ENCODE data around the gene PRKD2.

PRKD2 gene

DNA sequence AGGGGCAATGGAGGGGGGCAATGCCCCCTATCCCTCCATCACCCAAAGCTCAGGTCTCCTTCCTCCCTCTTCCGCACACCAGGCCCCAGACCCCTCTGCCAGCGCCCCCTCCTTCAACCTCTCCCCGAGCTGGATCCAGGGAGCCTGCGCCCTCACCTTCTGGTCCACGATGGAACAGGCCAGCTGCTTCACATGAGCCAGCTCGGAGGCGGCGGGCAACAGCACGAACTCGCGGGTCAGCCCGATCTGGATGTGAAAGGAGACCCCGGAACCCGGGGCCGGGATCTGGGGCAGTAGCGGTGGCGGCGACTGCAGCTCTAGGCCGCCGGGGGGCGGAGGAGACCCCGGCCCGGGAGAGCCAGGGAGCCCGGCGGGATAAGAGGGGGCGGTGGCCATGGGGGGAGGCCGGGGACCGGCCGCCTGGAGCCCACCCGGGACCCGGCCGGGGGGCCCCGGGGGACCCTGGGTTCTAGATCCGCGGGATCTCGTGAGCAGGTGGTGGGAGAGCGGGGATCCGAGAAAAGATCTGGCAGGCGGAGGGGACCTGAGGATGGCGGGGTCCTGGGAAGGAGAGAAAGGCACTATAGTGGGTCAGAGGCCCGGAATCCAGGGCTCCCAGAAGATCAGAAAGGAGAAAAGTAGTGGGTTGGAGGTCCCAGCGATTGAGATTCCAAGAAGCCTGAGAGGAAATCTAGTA is 791 bp downstream of the PRKD2 start:
- Histone ChIP-seq H2BK5ac (ENCODE audit: low read length) (peak overlapping the region; percentile 87), H2AFZ (ENCODE audit: low read length) (peak overlapping the region; percentile 97), H3K4me3 (ENCODE audit: low read length in 2 of 2) (peak overlapping the region; percentile 71 to 97), H3K23ac (ENCODE audit: low read depth, low read length, poor library complexity) (peak overlapping the region; percentile 80), H3K4me1 (ENCODE audit: control insufficient read depth in 2 of 2, insufficient read depth in 1 of 2, low read depth in 1 of 2, low read length in 2 of 2) (peaks cover 7 to 12% of the 10 kb centered on the region in 2 donors), H3K4me2 (ENCODE audit: insufficient read depth, low read length, poor library complexity, severe bottlenecking) (peak overlapping the region; percentile 78), H4K91ac (ENCODE audit: low read depth, low read length, poor library complexity) (no peak overlapping the region), H3K14ac (ENCODE audit: low read length) (peak overlapping the region; percentile 97), H4K8ac (ENCODE audit: low read depth, low read length) (peak overlapping the region; percentile 43), H3K27me3 (ENCODE audit: control insufficient read depth in 3 of 3, insufficient read depth in 3 of 3, low read depth in 1 of 3, low read length in 3 of 3) (no peaks in the 10 kb centered on the region), H2AK5ac (ENCODE audit: low read depth, low read length) (peak overlapping the region; percentile 89), H2BK12ac (ENCODE audit: low read length) (no peak overlapping the region), H3K27ac (replicated peaks; ENCODE audit: low read length) (peak overlapping the region; percentile 81), H3K9me3 (replicated peaks in 1 of 2; ENCODE audit: control insufficient read depth in 2 of 2, insufficient read depth in 1 of 2, low read depth in 1 of 2, low read length in 2 of 2) (peaks cover 0 to under 1% of the 10 kb centered on the region in 2 donors), H3K79me1 (ENCODE audit: low read depth, low read length) (peaks cover 9% of the 10 kb centered on the region), H3K4ac (ENCODE audit: low read length) (no peak overlapping the region), H3K18ac (ENCODE audit: low read length) (peak overlapping the region; percentile 96), H3K36me3 (replicated peaks in 1 of 2; ENCODE audit: control insufficient read depth in 2 of 2, insufficient read depth in 2 of 2, low read length in 2 of 2) (peaks cover 21 to 40% of the 10 kb centered on the region in 2 donors), H2BK120ac (ENCODE audit: low read depth, low read length) (no peak overlapping the region), H2BK15ac (ENCODE audit: low read length) (peak overlapping the region; percentile 49), H3K9ac (ENCODE audit: low read depth, low read length, poor library complexity) (peak overlapping the region; percentile 97)
- no peak for DNase-seq (ENCODE audit: low spot score)
- no CpG with 5 or more reads among the region's 42 CpGs for WGBS, 2 donors (ENCODE audit: extremely low coverage in 2 of 2, insufficient read length in 2 of 2, insufficient replicate concordance in 1 of 2)

DNA sequence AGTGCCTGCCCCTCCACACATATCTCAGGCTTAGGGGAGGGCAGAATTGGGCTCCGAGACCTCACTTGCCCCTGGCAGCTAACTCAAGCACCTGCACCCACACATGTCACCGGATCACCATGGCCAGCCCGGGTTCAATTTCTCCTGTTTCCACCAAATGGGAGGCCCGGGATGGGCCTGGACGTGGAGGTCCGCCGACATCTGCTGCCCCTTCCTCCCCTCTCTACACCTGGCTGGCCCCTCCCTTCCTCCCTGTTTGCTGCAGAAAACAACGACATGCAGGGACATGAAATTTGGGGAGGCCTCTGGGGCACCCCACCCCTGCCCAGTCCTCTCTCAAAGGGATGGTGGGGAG is 1.3 kb downstream of the PRKD2 start:
- Histone ChIP-seq H3K14ac (ENCODE audit: low read length) (no peak overlapping the region), H2BK5ac (ENCODE audit: low read length) (no peak overlapping the region), H3K27me3 (ENCODE audit: control insufficient read depth in 3 of 3, insufficient read depth in 3 of 3, low read depth in 1 of 3, low read length in 3 of 3) (no peaks in the 10 kb centered on the region), H3K79me1 (ENCODE audit: low read depth, low read length) (peaks cover 13% of the 10 kb centered on the region), H4K91ac (ENCODE audit: low read depth, low read length, poor library complexity) (no peak overlapping the region), H2AFZ (ENCODE audit: low read length) (peak overlapping the region; percentile 97), H3K4ac (ENCODE audit: low read length) (no peak overlapping the region), H2BK12ac (ENCODE audit: low read length) (no peak overlapping the region), H3K18ac (ENCODE audit: low read length) (peak overlapping the region; percentile 96), H4K8ac (ENCODE audit: low read depth, low read length) (no peak overlapping the region), H2BK120ac (ENCODE audit: low read depth, low read length) (no peak overlapping the region), H2AK5ac (ENCODE audit: low read depth, low read length) (peak overlapping the region; percentile 89), H2BK15ac (ENCODE audit: low read length) (peak overlapping the region; percentile 49), H3K36me3 (replicated peaks in 1 of 2; ENCODE audit: control insufficient read depth in 2 of 2, insufficient read depth in 2 of 2, low read length in 2 of 2) (peaks cover 18 to 40% of the 10 kb centered on the region in 2 donors), H3K4me2 (ENCODE audit: insufficient read depth, low read length, poor library complexity, severe bottlenecking) (peak overlapping the region; percentile 78), H3K4me1 (ENCODE audit: control insufficient read depth in 2 of 2, insufficient read depth in 1 of 2, low read depth in 1 of 2, low read length in 2 of 2) (peaks cover 7 to 12% of the 10 kb centered on the region in 2 donors), H3K9me3 (replicated peaks in 1 of 2; ENCODE audit: control insufficient read depth in 2 of 2, insufficient read depth in 1 of 2, low read depth in 1 of 2, low read length in 2 of 2) (peaks cover 0 to 3% of the 10 kb centered on the region in 2 donors), H3K9ac (ENCODE audit: low read depth, low read length, poor library complexity) (peak overlapping the region; percentile 97), H3K4me3 (ENCODE audit: low read length in 2 of 2) (peak overlapping the region; percentile 71 to 97), H3K23ac (ENCODE audit: low read depth, low read length, poor library complexity) (peak overlapping the region; percentile 80), H3K27ac (replicated peaks; ENCODE audit: low read length) (no peak overlapping the region)
- DNase-seq (ENCODE audit: low spot score), result no peak
- no CpG with 5 or more reads among the region's 8 CpGs for WGBS, 2 donors (ENCODE audit: extremely low coverage in 2 of 2, insufficient read length in 2 of 2, insufficient replicate concordance in 1 of 2)

DNA sequence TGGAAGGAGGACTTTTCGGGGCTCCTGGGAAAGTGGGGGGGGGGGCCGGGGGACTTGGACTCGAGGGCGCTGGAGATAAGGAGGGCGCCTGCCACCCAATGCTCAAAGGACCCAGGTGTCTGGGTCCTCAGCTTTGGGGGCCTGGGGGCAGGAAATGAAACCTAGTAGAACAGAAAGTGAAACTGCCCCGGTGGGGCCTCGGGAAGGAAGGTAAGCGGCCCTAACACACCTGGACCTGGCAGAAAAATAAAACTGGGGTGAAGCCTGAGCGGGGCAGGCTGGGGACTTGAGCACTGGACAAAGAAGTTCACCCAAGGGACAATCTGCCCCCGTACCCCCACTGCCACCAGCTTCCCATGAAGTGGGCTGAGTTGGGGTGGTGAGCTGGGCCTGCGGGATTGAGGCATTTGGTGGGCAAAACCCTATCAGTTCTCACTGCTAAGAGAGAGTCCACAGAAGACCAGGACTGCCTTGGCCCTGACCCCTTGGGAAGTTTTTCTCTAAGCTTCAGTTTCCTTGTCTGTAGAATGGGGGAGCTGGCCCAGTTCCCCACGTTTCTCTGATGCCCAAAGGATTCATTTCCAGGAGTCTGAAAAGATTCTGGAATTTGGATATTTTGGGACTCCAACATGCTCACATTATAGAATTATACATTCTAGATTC is 2.3 kb downstream of the PRKD2 start:
- Histone ChIP-seq H2BK12ac (ENCODE audit: low read length) (no peak overlapping the region), H3K27ac (replicated peaks; ENCODE audit: low read length) (no peak overlapping the region), H3K79me1 (ENCODE audit: low read depth, low read length) (peaks cover 13% of the 10 kb centered on the region), H4K8ac (ENCODE audit: low read depth, low read length) (no peak overlapping the region), H3K4ac (ENCODE audit: low read length) (no peak overlapping the region), H2BK15ac (ENCODE audit: low read length) (peak overlapping the region; percentile 26), H3K36me3 (replicated peaks in 1 of 2; ENCODE audit: control insufficient read depth in 2 of 2, insufficient read depth in 2 of 2, low read length in 2 of 2) (peaks cover 13 to 40% of the 10 kb centered on the region in 2 donors), H3K4me2 (ENCODE audit: insufficient read depth, low read length, poor library complexity, severe bottlenecking) (peak overlapping the region; percentile 73), H3K23ac (ENCODE audit: low read depth, low read length, poor library complexity) (peak overlapping the region; percentile 73), H3K18ac (ENCODE audit: low read length) (no peak overlapping the region), H2AK5ac (ENCODE audit: low read depth, low read length) (peak overlapping the region; percentile 92), H2AFZ (ENCODE audit: low read length) (no peak overlapping the region), H3K4me3 (ENCODE audit: low read length in 2 of 2) (peak overlapping the region in 1 of 2 donors; percentile 87), H2BK120ac (ENCODE audit: low read depth, low read length) (no peak overlapping the region), H3K27me3 (ENCODE audit: control insufficient read depth in 3 of 3, insufficient read depth in 3 of 3, low read depth in 1 of 3, low read length in 3 of 3) (no peaks in the 10 kb centered on the region), H2BK5ac (ENCODE audit: low read length) (no peak overlapping the region), H3K9ac (ENCODE audit: low read depth, low read length, poor library complexity) (peak overlapping the region; percentile 77), H3K14ac (ENCODE audit: low read length) (no peak overlapping the region), H3K9me3 (replicated peaks in 1 of 2; ENCODE audit: control insufficient read depth in 2 of 2, insufficient read depth in 1 of 2, low read depth in 1 of 2, low read length in 2 of 2) (peaks cover 0 to 3% of the 10 kb centered on the region in 2 donors), H4K91ac (ENCODE audit: low read depth, low read length, poor library complexity) (no peak overlapping the region), H3K4me1 (ENCODE audit: control insufficient read depth in 2 of 2, insufficient read depth in 1 of 2, low read depth in 1 of 2, low read length in 2 of 2) (peaks cover 7 to 12% of the 10 kb centered on the region in 2 donors)
- DNase-seq (ENCODE audit: low spot score), result no peak
- WGBS, 2 donors (ENCODE audit: extremely low coverage in 2 of 2, insufficient read length in 2 of 2, insufficient replicate concordance in 1 of 2), result no CpG with 5 or more reads among the region's 12 CpGs

DNA sequence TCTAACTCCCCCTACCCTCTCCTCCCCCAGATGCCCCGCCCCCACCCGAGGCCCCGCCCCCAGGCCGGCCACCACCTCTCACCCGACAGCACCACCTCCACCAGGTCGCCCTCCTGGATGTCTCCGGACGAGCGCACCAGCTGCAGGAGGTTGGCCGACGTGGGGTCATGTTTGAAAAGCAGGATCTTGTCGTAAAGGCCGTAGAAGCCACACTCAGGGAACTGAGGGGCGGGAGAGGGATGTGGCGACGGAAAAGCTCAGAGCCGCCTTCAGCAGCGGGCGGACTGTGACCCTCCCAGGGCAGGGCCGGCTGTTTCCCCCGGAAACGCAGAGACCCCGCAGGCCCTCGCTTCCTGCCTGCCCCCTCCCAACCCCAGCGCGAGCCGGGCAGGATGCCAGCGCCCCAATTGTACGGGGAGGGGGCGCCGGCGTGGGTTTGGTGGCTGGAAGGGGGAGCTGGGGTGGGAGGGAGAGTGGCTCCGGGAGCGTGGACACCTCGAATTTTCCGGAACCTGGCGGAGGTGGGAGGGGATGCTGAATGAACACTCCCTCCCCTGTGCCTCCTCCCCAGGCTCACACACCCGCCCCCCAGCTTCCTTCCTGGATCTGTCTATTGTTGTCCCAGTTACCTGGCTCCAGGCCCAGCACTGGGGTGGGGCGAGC is 3.0 kb downstream of the PRKD2 start:
- peak overlapping the region; percentile 90 for H3K18ac ChIP-seq (ENCODE audit: low read length)
- no peak overlapping the region for H4K91ac ChIP-seq (ENCODE audit: low read depth, low read length, poor library complexity)
- no peak overlapping the region for H3K4ac ChIP-seq (ENCODE audit: low read length)
- H3K9me3 ChIP-seq (replicated peaks in 1 of 2; ENCODE audit: control insufficient read depth in 2 of 2, insufficient read depth in 1 of 2, low read depth in 1 of 2, low read length in 2 of 2), result peaks cover 0 to 3% of the 10 kb centered on the region in 2 donors
- no peak overlapping the region for H2BK5ac ChIP-seq (ENCODE audit: low read length)
- H4K8ac ChIP-seq (ENCODE audit: low read depth, low read length), result peak overlapping the region; percentile 65
- H3K36me3 ChIP-seq (replicated peaks in 1 of 2; ENCODE audit: control insufficient read depth in 2 of 2, insufficient read depth in 2 of 2, low read length in 2 of 2), result peaks cover 9 to 40% of the 10 kb centered on the region in 2 donors
- H3K79me1 ChIP-seq (ENCODE audit: low read depth, low read length), result peaks cover 13% of the 10 kb centered on the region
- H2BK12ac ChIP-seq (ENCODE audit: low read length), result peak overlapping the region; percentile 73
- H2AK5ac ChIP-seq (ENCODE audit: low read depth, low read length), result peak overlapping the region; percentile 92
- peak overlapping the region; percentile 77 for H3K9ac ChIP-seq (ENCODE audit: low read depth, low read length, poor library complexity)
- peaks cover 7 to 12% of the 10 kb centered on the region in 2 donors for H3K4me1 ChIP-seq (ENCODE audit: control insufficient read depth in 2 of 2, insufficient read depth in 1 of 2, low read depth in 1 of 2, low read length in 2 of 2)
- peak overlapping the region; percentile 73 for H3K4me2 ChIP-seq (ENCODE audit: insufficient read depth, low read length, poor library complexity, severe bottlenecking)
- H2AFZ ChIP-seq (ENCODE audit: low read length), result no peak overlapping the region
- peak overlapping the region; percentile 69 for H3K27ac ChIP-seq (replicated peaks; ENCODE audit: low read length)
- no peak overlapping the region for H2BK120ac ChIP-seq (ENCODE audit: low read depth, low read length)
- H3K14ac ChIP-seq (ENCODE audit: low read length), result no peak overlapping the region
- peak overlapping the region; percentile 73 for H3K23ac ChIP-seq (ENCODE audit: low read depth, low read length, poor library complexity)
- H2BK15ac ChIP-seq (ENCODE audit: low read length), result peak overlapping the region; percentile 26
- no peak for DNase-seq (ENCODE audit: low spot score)
- no peaks in the 10 kb centered on the region for H3K27me3 ChIP-seq (ENCODE audit: control insufficient read depth in 3 of 3, insufficient read depth in 3 of 3, low read depth in 1 of 3, low read length in 3 of 3)
- WGBS, 2 donors (ENCODE audit: extremely low coverage in 2 of 2, insufficient read length in 2 of 2, insufficient replicate concordance in 1 of 2), result no CpG with 5 or more reads among the region's 39 CpGs
- peak overlapping the region in 1 of 2 donors; percentile 87 for H3K4me3 ChIP-seq (ENCODE audit: low read length in 2 of 2)
